Adrenal gland (tissue), 12 donors: ENCODE measurements around the gene PKIB. TPM values are rescaled to one million over a fixed set of nuclear protein-coding genes. Genes with fewer than 3 reads are reported as not detected.

Experiments
- DNase-seq, 7 donors: peaks; one replicate each; pipeline ENCODE4 v3.0.0-alpha.2; 2019 to 2020
- H3K27ac ChIP-seq, 5 donors: fragments of 200-600 bp; sonication (generic) in 4 of 5; 1 replicate in 3 of 5; 2 replicates in 2 of 5; pipeline versions ENCODE4 v1.5.1 to v1.8.0; 2016 to 2020; ENCODE audit warnings: mild to moderate bottlenecking in 1 of 5
- H3K27me3 ChIP-seq: fragments of 200-600 bp; 2 replicates; pipeline ENCODE4 v1.8.0; 2021
- H3K36me3 ChIP-seq, 2 donors: fragments of 200-600 bp; replicated peaks in 1 of 2; 1 replicate in 1 of 2; 2 replicates in 1 of 2; pipeline versions ENCODE4 v1.5.1 to v1.8.0; 2018 to 2022
- H3K4me1 ChIP-seq, 2 donors: fragments of 200-600 bp; replicated peaks in 1 of 2; 1 replicate in 1 of 2; 2 replicates in 1 of 2; pipeline versions ENCODE4 v1.5.1 to v1.8.0; 2018 to 2021
- H3K4me3 ChIP-seq, 4 donors: fragments of 200-600 bp; sonication (generic) in 3 of 4; one replicate each; pipeline ENCODE4 v1.5.1; 2016 to 2018
- H3K9me3 ChIP-seq, 3 donors: fragments of 200-600 bp; sonication (generic) in 1 of 3; replicated peaks in 1 of 3; 1 replicate in 2 of 3; 2 replicates in 1 of 3; pipeline versions ENCODE4 v1.5.1 to v1.8.0; 2016 to 2021
- CTCF ChIP-seq, 6 experiments: fragments of 450-650 bp in 4 of 6; fragments of 200-600 bp in 2 of 6; sonication (generic) in 1 of 6; IDR thresholded peaks; 1 replicate in 5 of 6; 2 replicates in 1 of 6; pipeline versions ENCODE4 v1.5.1 to v1.8.0; 2016 to 2021; ENCODE audit warnings: antibody characterized with exemption in 6 of 6, mild to moderate bottlenecking in 2 of 6, moderate library complexity in 1 of 6
- POLR2A ChIP-seq, 2 donors: fragments of 450-650 bp; IDR thresholded peaks; one replicate each; pipeline ENCODE4 v1.6.1; 2017; ENCODE audit warnings: antibody characterized with exemption in 2 of 2, mild to moderate bottlenecking in 2 of 2, moderate library complexity in 1 of 2
- WGBS, 4 donors: extraction: QIAGEN DNeasy Blood & Tissue Kit in 2 of 4; methylation state at CpG; one replicate each; pipeline versions ENCODE4 v1.1.5 to v1.1.7; 2013 to 2017; 5-methylcytosine and 5-hydroxymethylcytosine counted together
- intact Hi-C, 2 donors: fragments of 100-400 bp; cut with DNase I; formaldehyde crosslinking; loops; one replicate each; pipeline versions ENCODE4 v1.14.1 to v1.15.0; 2022 to 2023
- polyA plus RNA-seq, 3 donors: library from polyadenylated mRNA; stranded (reverse); fragments of 200-250 nt in 2 of 3; fragments of 350-450 nt in 1 of 3; fragmentation: Illumina TruSeq in 1 of 3; extraction: RNeasy Lipid Tissue Mini Kit (QIAGEN cat#74804) in 1 of 3; gene quantifications; one replicate each; pipeline ENCODE4 v1.2.3, GENCODE V29; 2013 to 2014
- total RNA-seq, 9 donors: library from RNA; depleted of rRNA in 4 of 9; stranded (reverse); fragments of >200 nt in 4 of 9; fragments of 120-200 nt in 1 of 9; fragmentation: NEBNext Ultra II Directional in 1 of 9; extraction: Animal tissue kit (Norgen Biotek cat#: 25700) in 1 of 9; gene quantifications; one replicate each; pipeline versions ENCODE4 v1.1.0 to v1.2.4, GENCODE V29; 2013 to 2023
- donor health status: healthy with polysubstance abuse.
- donor health status: Bipolar disorder and iron deficiency.
- donor health status: DM: yes; HTN: yes; CAD: no.
- donor health status: DM: no; HTN: no; CAD: no.
- donor health status: DM: no; HTN: no; CAD: no.
- donor health status: DM: yes; HTN: yes; CAD: no.

The PKIB gene
- total and polyA plus RNA-seq, 12 donors: 0.48 to 6.2 (median 2.5) TPM

GRCh38 chr6:122615409-122615808, 5.2 kb downstream of the PKIB start:
- Histone ChIP-seq H3K9me3 (no peaks in the 10 kb centered on the region), H3K4me1 (peaks cover 11 to 12% of the 10 kb centered on the region in 2 donors), H3K27me3 (no peaks in the 10 kb centered on the region), H3K36me3 (no peaks in the 10 kb centered on the region), H3K4me3 (no peak overlapping the region), H3K27ac (no peak overlapping the region)
- no peak for DNase-seq
- intact Hi-C loops: no loop called here
- WGBS, 4 donors: 77 to 83% (median 80%) methylated on average over 2 of the region's 2 CpGs
- TF ChIP-seq POLR2A (IDR thresholded peaks at IDR 0.05): no peak
- no peak for TF ChIP-seq CTCF (IDR thresholded peaks at IDR 0.05)

GRCh38 chr6:122616877-122617276, 6.7 kb downstream of the PKIB start:
- no peaks in the 10 kb centered on the region for H3K9me3 ChIP-seq
- H3K27me3 ChIP-seq: no peaks in the 10 kb centered on the region
- intact Hi-C loops: no loop called here
- no peak overlapping the region for H3K27ac ChIP-seq
- 71 to 78% (median 75%) methylated on average over 3 of the region's 3 CpGs for WGBS, 4 donors
- H3K4me3 ChIP-seq: no peak overlapping the region
- H3K36me3 ChIP-seq: no peaks in the 10 kb centered on the region
- no peak for TF ChIP-seq CTCF (IDR thresholded peaks at IDR 0.05)
- TF ChIP-seq POLR2A (IDR thresholded peaks at IDR 0.05): no peak
- H3K4me1 ChIP-seq: no peaks in the 10 kb centered on the region
- DNase-seq: no peak

DNA sequence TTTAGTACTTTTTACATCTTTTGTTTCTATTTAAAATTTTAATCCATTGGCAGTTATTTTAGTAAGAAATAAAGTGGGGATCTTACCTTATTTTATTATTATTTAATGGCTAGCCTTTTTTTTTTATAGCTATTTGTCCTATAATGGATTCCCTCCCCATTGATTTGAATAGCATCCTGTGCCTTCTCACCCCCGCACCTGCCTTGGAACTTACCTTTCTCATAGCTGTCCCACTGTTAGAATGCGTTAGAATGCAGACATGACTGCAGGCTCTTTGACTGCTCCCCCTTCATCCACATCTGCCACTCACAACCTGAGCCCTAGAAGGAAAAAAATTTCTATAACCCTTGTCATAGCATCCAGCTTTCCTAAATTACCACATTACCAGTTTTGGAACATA, 9.1 kb downstream of the PKIB start:
- Histone ChIP-seq H3K36me3 (no peaks in the 10 kb centered on the region), H3K27ac (no peak overlapping the region), H3K27me3 (no peaks in the 10 kb centered on the region), H3K9me3 (no peaks in the 10 kb centered on the region), H3K4me1 (no peaks in the 10 kb centered on the region), H3K4me3 (no peak overlapping the region)
- no peak for TF ChIP-seq POLR2A (IDR thresholded peaks at IDR 0.05)
- TF ChIP-seq CTCF (IDR thresholded peaks at IDR 0.05): no peak
- intact Hi-C loops: no loop called here
- WGBS, 4 donors: 76 to 88% (median 78%) methylated on average over 2 of the region's 2 CpGs
- DNase-seq: no peak

GRCh38 chr6:122620428-122620827, 10.2 kb downstream of the PKIB start:
- WGBS, 4 donors: 66 to 83% (median 74%) methylated on average over 3 of the region's 3 CpGs
- TF ChIP-seq CTCF (IDR thresholded peaks at IDR 0.05) (no peak), POLR2A (IDR thresholded peaks at IDR 0.05) (no peak)
- no peak overlapping the region for H3K27ac ChIP-seq
- H3K36me3 ChIP-seq: no peaks in the 10 kb centered on the region
- no peaks in the 10 kb centered on the region for H3K4me1 ChIP-seq
- intact Hi-C loops: no loop called here
- H3K9me3 ChIP-seq: no peaks in the 10 kb centered on the region
- no peak overlapping the region for H3K4me3 ChIP-seq
- no peak for DNase-seq
- H3K27me3 ChIP-seq: no peaks in the 10 kb centered on the region
